NCI-H526 treated with DMSO at 0.1 percent for 48 hours (cell line): ENCODE results near the gene DUSP7.

ENCODE experiments used
- DNase-seq: peaks from one replicate; lab custom pipeline; 2025; lab: John Stamatoyannopoulos, UW

Gene DUSP7

DNA sequence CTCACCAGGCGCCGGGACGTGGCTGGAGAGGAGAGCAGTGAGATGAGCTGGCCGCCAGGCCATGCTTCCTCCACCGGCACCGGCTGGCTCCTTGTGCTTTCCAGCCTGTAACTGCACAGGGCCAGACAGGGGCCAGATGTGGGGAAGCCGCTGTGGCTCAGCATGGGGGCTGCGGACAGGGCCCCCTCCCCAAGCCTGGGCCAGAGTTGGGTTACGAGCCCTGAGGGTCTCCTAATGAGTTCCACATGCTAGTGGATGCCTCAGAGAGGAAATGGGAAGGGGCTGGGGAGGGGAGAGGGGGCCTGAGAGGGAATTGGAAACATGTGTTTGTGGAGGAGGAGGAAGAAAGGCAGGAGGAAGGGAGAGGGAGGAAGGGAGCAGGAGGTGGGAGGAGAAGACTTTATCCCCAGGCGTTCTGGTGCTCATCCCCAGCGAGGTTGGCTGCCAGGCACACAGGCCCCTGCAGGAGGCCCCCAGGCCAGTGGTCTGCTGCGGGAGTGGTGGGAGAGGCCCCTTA lies 11.7 kb upstream of the DUSP7 start:
- DNase-seq: no peak

DNA sequence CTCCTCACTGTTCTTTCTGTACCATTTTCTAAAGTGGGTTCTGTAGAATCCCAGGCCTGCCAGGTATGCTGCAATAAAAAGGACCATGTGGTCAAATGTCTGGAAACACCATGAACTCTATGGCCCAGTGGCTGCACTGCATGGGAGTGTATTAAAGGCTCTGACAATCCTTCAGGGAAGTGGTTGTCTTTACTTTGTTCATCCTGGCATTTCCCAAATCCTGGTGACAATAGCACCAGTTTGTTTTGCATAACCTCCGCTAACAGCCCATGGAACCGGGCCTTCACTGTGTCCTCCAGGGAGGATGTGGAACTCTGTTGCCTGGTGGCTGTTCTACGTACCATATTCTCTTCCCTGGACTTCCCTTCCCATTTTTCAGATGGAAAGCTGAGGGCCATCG lies 11.2 kb upstream of the DUSP7 start:
- DNase-seq: no peak

GRCh38 chr3:52067046-52067445 lies 10.7 kb upstream of the DUSP7 start:
- DNase-seq: no peak

DNA sequence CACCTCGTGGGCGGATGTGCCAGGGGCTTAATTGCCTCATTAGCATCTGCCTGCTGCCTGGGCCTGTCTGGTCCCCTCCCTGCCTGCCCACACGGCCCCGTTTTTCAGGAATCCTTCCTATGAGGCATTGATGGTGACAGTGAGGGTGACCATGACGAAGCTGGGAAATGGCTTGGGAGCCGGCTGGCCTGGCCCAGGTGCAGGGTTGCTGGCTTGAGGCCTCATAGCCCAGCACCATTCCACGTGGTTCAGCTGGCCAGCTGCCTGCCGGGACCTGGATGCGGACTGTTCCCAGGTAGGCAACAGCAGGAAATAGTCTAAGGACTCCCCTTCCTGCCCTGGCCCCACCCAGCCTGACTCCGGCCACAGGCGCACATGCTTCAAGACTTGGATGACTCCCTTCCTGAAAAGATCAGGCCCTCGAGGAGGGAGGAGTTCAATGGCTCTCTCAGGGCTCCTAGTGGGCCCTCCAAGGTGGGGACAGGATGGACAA lies 8.9 kb upstream of the DUSP7 start:
- no peak for DNase-seq

DNA sequence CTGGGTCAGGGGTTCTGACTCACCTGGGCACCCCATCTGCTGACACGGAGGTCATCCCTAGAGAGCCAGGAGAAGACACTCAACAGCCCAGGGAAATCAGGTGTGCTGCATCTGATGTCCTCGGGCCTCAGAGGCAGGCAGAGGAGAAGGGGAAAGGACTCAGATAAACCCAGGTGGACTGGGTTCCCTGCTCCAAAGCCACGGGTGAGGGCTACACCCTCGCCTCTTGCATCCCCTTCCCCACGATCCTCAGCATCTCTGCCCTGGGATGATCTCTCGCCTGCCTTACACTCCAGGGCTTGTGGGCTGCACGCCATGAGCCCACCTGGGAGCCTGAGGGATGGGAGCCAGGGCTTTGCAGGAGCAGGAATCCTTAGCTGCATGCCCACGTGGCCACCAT lies 8.2 kb upstream of the DUSP7 start:
- no peak for DNase-seq

GRCh38 chr3:52063026-52063723 lies 6.8 kb upstream of the DUSP7 start:
- DNase-seq: no peak

DNA sequence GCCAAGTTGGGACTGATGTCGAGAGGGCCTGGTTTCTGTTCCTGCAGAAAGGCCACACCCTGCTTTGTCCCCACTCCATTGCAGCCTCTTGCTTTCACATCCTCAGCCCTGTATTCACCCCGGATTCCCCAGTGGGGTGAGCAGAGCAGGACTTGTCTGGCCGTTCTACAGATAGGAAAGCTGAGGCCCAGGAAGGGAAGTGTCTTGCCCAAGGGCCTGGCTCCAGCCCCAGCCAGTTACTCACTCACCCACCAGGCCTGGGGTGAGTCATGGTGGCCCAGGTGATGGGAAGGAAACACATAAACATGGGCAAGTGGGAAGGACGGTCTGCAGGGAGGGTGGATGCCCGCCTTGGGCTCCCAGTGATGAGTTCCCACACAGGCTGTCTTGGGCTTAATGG lies 6.1 kb upstream of the DUSP7 start:
- no peak for DNase-seq

DNA sequence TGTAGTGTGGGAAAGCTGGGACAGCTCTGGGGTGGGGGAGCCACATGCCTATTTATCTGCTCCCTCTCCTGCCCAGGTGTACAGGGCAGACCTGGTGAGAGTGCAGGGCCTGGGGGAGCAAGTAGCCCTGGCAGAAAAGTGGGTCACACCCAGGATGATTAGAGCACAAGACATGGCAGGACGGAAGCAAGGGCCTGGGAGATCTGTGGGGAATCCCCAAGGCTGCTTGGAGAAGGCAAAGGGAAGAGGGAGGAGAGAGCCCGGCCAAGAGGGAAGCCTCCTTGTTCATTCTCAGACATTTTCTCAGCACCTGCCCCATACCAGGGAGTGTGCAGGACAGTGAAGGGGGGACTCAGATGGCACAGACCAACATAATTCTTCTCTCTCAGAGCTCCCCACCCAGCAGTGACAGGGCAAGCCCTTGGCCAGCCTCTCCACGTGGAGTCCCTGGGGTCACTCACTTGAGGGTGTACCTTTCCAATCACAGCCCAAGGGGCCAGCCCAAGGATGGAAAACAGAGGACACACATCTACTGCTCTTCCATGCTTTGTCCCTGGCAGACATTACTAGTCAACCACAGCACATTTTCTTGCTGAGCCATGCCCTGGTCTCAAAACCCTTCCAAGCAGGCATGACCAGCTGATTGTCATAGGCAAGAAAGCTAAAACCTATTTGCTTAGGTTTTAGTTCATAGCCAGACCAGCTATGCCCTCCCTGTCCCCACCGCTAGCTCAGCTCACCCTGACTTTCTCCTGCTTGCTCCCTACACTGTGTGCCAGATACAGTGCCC lies 4.9 kb upstream of the DUSP7 start:
- no peak for DNase-seq

- DNase-seq: no peak
Observed at GRCh38 chr3:52059781-52060180, 3.4 kb upstream of the DUSP7 start.

DNA sequence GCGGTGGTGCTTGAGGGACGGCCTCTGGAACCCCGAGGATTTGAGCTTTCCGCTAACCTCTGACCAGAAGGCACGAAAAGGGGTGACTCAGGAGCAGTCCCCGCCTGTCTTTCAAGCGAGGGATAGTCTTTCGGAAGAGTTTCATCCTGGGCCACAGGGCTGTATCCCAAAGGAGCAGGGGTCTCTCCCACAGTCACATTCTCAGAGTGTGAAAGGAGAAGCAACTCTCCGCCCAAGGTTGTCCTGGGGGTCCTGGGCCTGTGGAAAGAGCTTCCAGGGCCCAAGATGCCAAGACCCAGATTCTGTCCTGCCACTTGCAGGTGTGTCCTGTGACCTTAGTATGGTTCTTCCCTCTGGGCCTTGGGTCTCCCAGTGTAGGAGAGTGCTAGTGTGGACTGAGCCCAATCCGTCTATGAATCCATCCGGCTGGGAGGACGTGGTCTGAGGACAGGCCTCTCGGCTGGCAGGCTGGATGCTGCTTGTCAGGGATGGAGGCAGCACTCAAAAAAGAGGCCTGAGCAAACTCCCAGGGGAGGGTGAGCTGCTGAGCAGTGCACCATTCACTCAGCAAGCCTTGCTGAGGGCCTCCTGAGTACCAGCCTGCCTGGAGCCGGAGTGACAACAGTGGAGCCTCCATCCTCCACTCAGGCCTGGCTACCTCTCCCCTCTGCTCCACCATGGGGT lies 1.6 kb upstream of the DUSP7 start:
- DNase-seq: no peak

- peak; percentile 97 for DNase-seq
Observed at GRCh38 chr3:52056968-52057811, 819 bp upstream of the DUSP7 start.

GRCh38 chr3:52055537-52056351 lies 627 bp downstream of the DUSP7 start:
- no peak for DNase-seq

- no peak for DNase-seq
Observed at GRCh38 chr3:52054661-52055511, 1.5 kb downstream of the DUSP7 start.

- DNase-seq: no peak
Observed at GRCh38 chr3:52053307-52054304, 2.8 kb downstream of the DUSP7 start.

GRCh38 chr3:52052831-52053306 lies 3.5 kb downstream of the DUSP7 start:
- no peak for DNase-seq

DNA sequence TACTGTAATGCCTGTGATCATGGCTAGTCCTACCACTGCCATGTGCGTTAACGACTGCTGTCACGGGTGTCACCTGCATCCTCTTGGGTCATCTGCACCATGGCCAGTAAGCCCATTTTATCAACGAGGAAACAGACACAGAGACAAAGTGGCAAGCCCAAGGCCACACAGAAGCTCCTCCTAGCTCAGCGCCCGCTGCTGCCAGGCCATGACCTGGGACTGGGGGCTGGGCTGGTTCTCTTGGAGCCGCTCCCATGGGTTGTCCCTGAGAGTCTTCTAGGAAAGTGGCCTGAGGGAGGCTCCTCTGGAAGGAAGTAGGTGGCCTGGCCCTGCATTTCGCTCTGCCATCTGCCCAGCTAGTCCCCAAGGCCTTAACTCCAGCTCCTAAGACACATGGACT lies 4.9 kb downstream of the DUSP7 start:
- no peak for DNase-seq

DNA sequence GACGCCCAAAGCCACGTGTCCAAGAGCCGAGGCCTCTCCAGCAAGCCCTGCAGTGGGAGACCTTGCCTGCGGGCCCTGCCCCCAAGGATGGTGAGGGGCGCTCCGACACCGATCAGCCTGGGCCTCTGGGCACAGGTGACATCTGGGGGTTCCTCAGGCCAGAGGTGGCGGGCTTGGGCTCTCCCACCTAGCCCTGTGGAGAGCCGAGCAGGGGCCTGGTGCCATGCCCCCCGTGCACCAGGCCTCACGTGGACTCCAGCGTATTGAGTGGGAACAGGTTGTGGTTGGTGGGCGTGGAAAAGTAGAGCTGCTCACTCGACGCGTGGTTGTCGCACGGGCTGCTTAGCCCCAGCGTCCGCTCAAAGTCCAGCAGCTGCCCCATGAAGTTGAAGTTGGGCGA lies 5.8 kb downstream of the DUSP7 start:
- DNase-seq: no peak

GRCh38 chr3:52049503-52049902 lies 6.9 kb downstream of the DUSP7 start:
- no peak for DNase-seq
